ENCODE measurements around the gene HERC2.
"Not testable (repeated sequence)": the region's sequence is repeated elsewhere in the genome, so short reads cannot be mapped to it uniquely, and the experiment has no call there.

The HERC2 gene

GRCh38 chr15:28179270-28179669, 142.7 kb downstream of the HERC2 start:
- H3K36me3 ChIP-seq, result peaks cover 29% of the 10 kb centered on the region
- no peak for DNase-seq
- no peaks in the 10 kb centered on the region for H3K27me3 ChIP-seq
- no peaks in the 10 kb centered on the region for H3K4me1 ChIP-seq
- no peak overlapping the region for H3K4me3 ChIP-seq (ENCODE audit: low read depth, low read length)
- TF ChIP-seq CTCF (IDR thresholded peaks at IDR 0.05; ENCODE audit: low read depth, low read length), result no peak
- H3K9me3 ChIP-seq, result no peaks in the 10 kb centered on the region

GRCh38 chr15:28178727-28179126, 143.3 kb downstream of the HERC2 start:
- Histone ChIP-seq H3K27me3 (no peaks in the 10 kb centered on the region), H3K4me1 (no peaks in the 10 kb centered on the region), H3K36me3 (peaks cover 24% of the 10 kb centered on the region), H3K9me3 (no peaks in the 10 kb centered on the region), H3K4me3 (ENCODE audit: low read depth, low read length) (no peak overlapping the region)
- TF ChIP-seq CTCF (IDR thresholded peaks at IDR 0.05; ENCODE audit: low read depth, low read length), result no peak
- DNase-seq, result no peak

- H3K36me3 ChIP-seq, result peaks cover 21% of the 10 kb centered on the region
- no peak overlapping the region for H3K4me3 ChIP-seq (ENCODE audit: low read depth, low read length)
- TF ChIP-seq CTCF (IDR thresholded peaks at IDR 0.05; ENCODE audit: low read depth, low read length), result no peak
- no peaks in the 10 kb centered on the region for H3K9me3 ChIP-seq
- no peak for DNase-seq
- H3K27me3 ChIP-seq, result no peaks in the 10 kb centered on the region
- no peaks in the 10 kb centered on the region for H3K4me1 ChIP-seq
Observed at GRCh38 chr15:28178290-28178689, 143.7 kb downstream of the HERC2 start.

GRCh38 chr15:28169366-28169765, 152.6 kb downstream of the HERC2 start:
- Histone ChIP-seq H3K9me3 (no peaks in the 10 kb centered on the region), H3K4me3 (ENCODE audit: low read depth, low read length) (no peak overlapping the region), H3K4me1 (no peaks in the 10 kb centered on the region), H3K36me3 (peaks cover 36% of the 10 kb centered on the region), H3K27me3 (no peaks in the 10 kb centered on the region)
- DNase-seq, result no peak
- TF ChIP-seq CTCF (IDR thresholded peaks at IDR 0.05; ENCODE audit: low read depth, low read length), result no peak

GRCh38 chr15:28168405-28169121, 153.4 kb downstream of the HERC2 start:
- DNase-seq; H3K27me3 ChIP-seq; H3K9me3 ChIP-seq; H3K4me1 ChIP-seq; H3K4me3 ChIP-seq (ENCODE audit: low read depth, low read length): not testable (repeated sequence)
- peaks cover 42% of the 10 kb centered on the region for H3K36me3 ChIP-seq

GRCh38 chr15:28167042-28167441, 154.9 kb downstream of the HERC2 start:
- H3K4me3 ChIP-seq (ENCODE audit: low read depth, low read length), result no peak overlapping the region
- H3K36me3 ChIP-seq, result peaks cover 51% of the 10 kb centered on the region
- H3K9me3 ChIP-seq, result no peaks in the 10 kb centered on the region
- DNase-seq, result no peak
- TF ChIP-seq CTCF (IDR thresholded peaks at IDR 0.05; ENCODE audit: low read depth, low read length), result no peak
- H3K27me3 ChIP-seq, result no peaks in the 10 kb centered on the region
- no peaks in the 10 kb centered on the region for H3K4me1 ChIP-seq
